NT2/D1 (cell line): ENCODE data around the gene STXBP5L.
"Not testable (repeated sequence)": the region's sequence is repeated elsewhere in the genome, so short reads cannot be mapped to it uniquely, and the experiment has no call there.

Experiments
- SUZ12 ChIP-seq: IDR thresholded peaks from 2 replicates; pipeline ENCODE4 v1.6.1; 2011; ENCODE audit not compliant: insufficient read length, insufficient read depth; ENCODE audit errors: extremely low read depth
- YY1 ChIP-seq: IDR thresholded peaks from 2 replicates; pipeline ENCODE4 v1.6.1; 2011; ENCODE audit not compliant: insufficient read length, insufficient read depth

- TF ChIP-seq YY1, SUZ12: not testable (repeated sequence)
Observed at GRCh38 chr3:121395967-121396366, 488.0 kb downstream of the STXBP5L start.
